MM.1S (cell line): ENCODE results near the gene FCHSD1.

Experiments
- DNase-seq: peaks from one replicate; pipeline ENCODE4 v3.0.0-alpha.2; 2015
- H2AFZ ChIP-seq: fragments of 300-600 bp; sonication (generic); 2 replicates; pipeline ENCODE4 v1.6.0; 2016; ENCODE audit warnings: antibody characterized with exemption, low read length
- H3F3A ChIP-seq: fragments of 300-600 bp; sonication (generic); 2 replicates; pipeline ENCODE4 v1.6.1; 2016; ENCODE audit warnings: mild to moderate bottlenecking, antibody characterized with exemption, low read length, moderate library complexity, mixed read lengths; ENCODE audit not compliant: insufficient read depth
- H3K27ac ChIP-seq: fragments of 300-600 bp; sonication (generic); 2 replicates; pipeline ENCODE4 v1.5.1; 2016; ENCODE audit warnings: mild to moderate bottlenecking, low read length
- H3K27me3 ChIP-seq: fragments of 300-600 bp; sonication (generic); replicated peaks from 2 replicates; pipeline ENCODE4 v1.6.0; 2016; ENCODE audit warnings: low read length; ENCODE audit not compliant: insufficient read depth
- H3K36me3 ChIP-seq: fragments of 300-600 bp; sonication (generic); replicated peaks from 2 replicates; pipeline ENCODE4 v1.6.1; 2016; ENCODE audit warnings: mild to moderate bottlenecking, low read length, mixed read lengths; ENCODE audit not compliant: insufficient read depth
- H3K4me1 ChIP-seq: fragments of 300-600 bp; sonication (generic); 2 replicates; pipeline ENCODE4 v1.6.1; 2016; ENCODE audit warnings: low read length, mixed read lengths
- H3K4me2 ChIP-seq: fragments of 300-600 bp; sonication (generic); 2 replicates; pipeline ENCODE4 v1.6.0; 2016; ENCODE audit warnings: low read depth, low read length
- H3K4me3 ChIP-seq: fragments of 300-600 bp; sonication (generic); 2 replicates; pipeline ENCODE4 v1.5.1; 2016; ENCODE audit warnings: low read length, mixed read lengths
- H3K79me2 ChIP-seq: fragments of 300-600 bp; sonication (generic); 2 replicates; pipeline ENCODE4 v1.6.1; 2016; ENCODE audit warnings: mixed run types, low read length, mixed read lengths
- H3K9ac ChIP-seq: fragments of 300-600 bp; sonication (generic); 2 replicates; pipeline ENCODE4 v1.6.1; 2016; ENCODE audit warnings: low read length, mixed read lengths
- H3K9me2 ChIP-seq: fragments of 300-600 bp; sonication (generic); replicated peaks from 2 replicates; pipeline ENCODE4 v1.6.1; 2016; ENCODE audit warnings: mild to moderate bottlenecking, low read length, mixed read lengths; ENCODE audit not compliant: insufficient read depth
- H3K9me3 ChIP-seq: fragments of 300-600 bp; sonication (generic); replicated peaks from 2 replicates; pipeline ENCODE4 v1.6.1; 2016; ENCODE audit warnings: mild to moderate bottlenecking, low read length, mixed read lengths; ENCODE audit not compliant: insufficient read depth
- H4K20me1 ChIP-seq: fragments of 300-600 bp; sonication (generic); 2 replicates; pipeline ENCODE4 v1.6.1; 2016; ENCODE audit warnings: mild to moderate bottlenecking, low read length, moderate library complexity, mixed read lengths; ENCODE audit not compliant: insufficient read depth
- EZH2 ChIP-seq: fragments of 300-600 bp; sonication (generic); optimal IDR thresholded peaks from 2 replicates; pipeline ENCODE3; 2017; ENCODE audit warnings: low read depth, mild to moderate bottlenecking, antibody characterized with exemption, low read length, mixed read lengths
- EZH2phosphoT487 ChIP-seq: fragments of 300-600 bp; sonication (generic); IDR thresholded peaks from 2 replicates; pipeline ENCODE4 v1.6.1; 2018; ENCODE audit warnings: antibody characterized with exemption, low read length
- TF ChIP-seq, protein P1 (sequence below): fragments of 300-600 bp; sonication (generic); IDR thresholded peaks from 2 replicates; pipeline ENCODE4 v1.5.1; 2016; ENCODE audit warnings: antibody characterized with exemption, low read length, mixed read lengths

The FCHSD1 gene

DNA sequence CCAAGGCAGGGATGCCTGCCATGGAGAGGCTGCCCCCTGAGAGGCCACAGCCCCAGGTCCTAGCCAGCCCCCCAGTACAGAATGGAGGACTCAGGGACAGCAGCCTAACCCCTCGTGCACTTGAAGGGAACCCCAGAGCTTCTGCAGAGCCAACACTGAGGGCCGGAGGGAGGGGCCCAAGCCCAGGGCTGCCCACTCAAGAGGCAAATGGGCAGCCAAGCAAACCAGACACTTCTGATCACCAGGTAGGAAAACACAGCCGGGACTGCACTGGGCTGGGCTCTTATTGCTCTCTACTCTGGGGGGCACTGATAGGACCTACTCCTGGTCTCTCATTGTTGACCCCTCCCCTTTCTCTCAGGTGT lies 11.2 kb downstream of the FCHSD1 start:
- no peaks in the 10 kb centered on the region for H3K9me3 ChIP-seq
- H3F3A ChIP-seq = peaks cover 16% of the 10 kb centered on the region; the same call in 1 of the 2 replicates
- no peak overlapping the region for H3K4me2 ChIP-seq
- no peak overlapping the region for H3K9ac ChIP-seq
- no peak for DNase-seq
- no peaks in the 10 kb centered on the region for H3K36me3 ChIP-seq
- no peaks in the 10 kb centered on the region for H3K9me2 ChIP-seq
- peaks cover 15% of the 10 kb centered on the region for H3K79me2 ChIP-seq
- H3K4me1 ChIP-seq = peaks cover 12% of the 10 kb centered on the region
- 0 out of 2 replicates have a peak, but pooled peaks cover 4% of the 10 kb centered on the region for H4K20me1 ChIP-seq
- TF ChIP-seq EZH2 = no peak
- TF ChIP-seq, protein P1, sequence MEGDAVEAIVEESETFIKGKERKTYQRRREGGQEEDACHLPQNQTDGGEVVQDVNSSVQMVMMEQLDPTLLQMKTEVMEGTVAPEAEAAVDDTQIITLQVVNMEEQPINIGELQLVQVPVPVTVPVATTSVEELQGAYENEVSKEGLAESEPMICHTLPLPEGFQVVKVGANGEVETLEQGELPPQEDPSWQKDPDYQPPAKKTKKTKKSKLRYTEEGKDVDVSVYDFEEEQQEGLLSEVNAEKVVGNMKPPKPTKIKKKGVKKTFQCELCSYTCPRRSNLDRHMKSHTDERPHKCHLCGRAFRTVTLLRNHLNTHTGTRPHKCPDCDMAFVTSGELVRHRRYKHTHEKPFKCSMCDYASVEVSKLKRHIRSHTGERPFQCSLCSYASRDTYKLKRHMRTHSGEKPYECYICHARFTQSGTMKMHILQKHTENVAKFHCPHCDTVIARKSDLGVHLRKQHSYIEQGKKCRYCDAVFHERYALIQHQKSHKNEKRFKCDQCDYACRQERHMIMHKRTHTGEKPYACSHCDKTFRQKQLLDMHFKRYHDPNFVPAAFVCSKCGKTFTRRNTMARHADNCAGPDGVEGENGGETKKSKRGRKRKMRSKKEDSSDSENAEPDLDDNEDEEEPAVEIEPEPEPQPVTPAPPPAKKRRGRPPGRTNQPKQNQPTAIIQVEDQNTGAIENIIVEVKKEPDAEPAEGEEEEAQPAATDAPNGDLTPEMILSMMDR = no peak
- TF ChIP-seq EZH2phosphoT487 = no peak
- H3K27me3 ChIP-seq = no peaks in the 10 kb centered on the region
- H2AFZ ChIP-seq = no peak overlapping the region
- H3K4me3 ChIP-seq = no peak overlapping the region
- no peak overlapping the region for H3K27ac ChIP-seq

DNA sequence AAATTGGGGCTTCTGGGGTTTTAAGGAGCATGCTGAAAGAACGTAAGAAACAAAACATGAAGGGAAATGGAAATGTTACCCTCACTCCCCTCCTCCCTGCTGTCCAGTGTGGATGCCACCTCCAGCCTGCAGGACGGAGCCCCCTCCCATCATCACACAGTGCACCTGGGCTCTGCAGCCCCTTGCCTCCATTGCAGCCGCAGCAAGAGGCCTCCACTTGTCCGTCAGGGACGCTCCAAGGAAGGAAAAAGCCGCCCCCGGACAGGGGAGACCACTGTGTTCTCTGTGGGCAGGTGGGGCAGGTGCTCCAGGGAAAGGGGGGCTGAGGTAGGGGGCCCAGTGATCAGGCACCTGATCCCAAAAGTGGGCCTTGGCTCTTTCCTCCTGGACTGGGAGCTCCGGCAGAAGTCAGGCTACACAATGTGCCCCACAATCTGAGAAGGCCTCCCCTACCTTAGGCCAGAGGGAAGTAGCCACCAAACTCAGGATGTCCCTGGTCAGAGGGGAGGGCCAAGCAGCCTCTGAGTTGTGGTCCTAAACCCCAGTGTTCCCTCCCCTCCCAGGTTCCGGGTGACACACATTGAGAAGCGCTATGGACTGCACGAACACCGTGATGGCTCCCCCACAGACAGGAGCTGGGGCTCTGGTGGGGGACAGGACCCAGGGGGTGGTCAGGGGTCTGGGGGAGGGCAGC lies 11.7 kb downstream of the FCHSD1 start:
- no peak overlapping the region for H3K4me2 ChIP-seq
- H3K36me3 ChIP-seq = no peaks in the 10 kb centered on the region
- H3K79me2 ChIP-seq = peaks cover 21% of the 10 kb centered on the region
- 0 out of 2 replicates have a peak, but pooled peaks cover 4% of the 10 kb centered on the region for H4K20me1 ChIP-seq
- H3K4me1 ChIP-seq = peaks cover 15% of the 10 kb centered on the region
- no peaks in the 10 kb centered on the region for H3K9me2 ChIP-seq
- TF ChIP-seq EZH2phosphoT487 (no peak), EZH2 (no peak)
- TF ChIP-seq, protein P1 = no peak
- no peak overlapping the region for H3K9ac ChIP-seq
- H3F3A ChIP-seq = peaks cover 16% of the 10 kb centered on the region; the same call in 1 of the 2 replicates
- H2AFZ ChIP-seq = no peak overlapping the region
- H3K27me3 ChIP-seq = no peaks in the 10 kb centered on the region
- H3K9me3 ChIP-seq = no peaks in the 10 kb centered on the region
- H3K4me3 ChIP-seq = no peak overlapping the region
- no peak overlapping the region for H3K27ac ChIP-seq
- no peak for DNase-seq

DNA sequence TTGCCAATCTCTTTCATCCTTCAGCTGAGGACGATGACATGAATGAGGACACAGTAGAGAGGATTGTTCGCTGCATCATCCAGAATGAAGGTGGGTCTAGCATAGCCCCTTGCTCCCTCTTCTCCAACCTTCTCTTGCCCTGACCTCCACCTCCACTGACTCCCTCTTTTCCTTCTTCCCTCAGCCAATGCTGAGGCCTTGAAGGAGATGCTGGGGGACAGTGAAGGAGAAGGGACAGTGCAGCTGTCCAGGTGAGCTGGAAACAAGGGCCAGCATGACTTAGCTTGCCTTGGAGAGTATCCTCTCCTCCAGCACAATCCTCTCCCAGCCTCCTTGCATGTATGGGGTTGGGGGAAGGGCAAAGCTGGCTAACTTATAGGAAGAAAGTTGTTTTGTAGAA lies 12.4 kb downstream of the FCHSD1 start:
- no peak for DNase-seq
- Histone ChIP-seq H3K9ac (no peak overlapping the region), H3K4me2 (no peak overlapping the region), H3F3A (peaks cover 16% of the 10 kb centered on the region; the same call in 1 of the 2 replicates), H3K4me1 (peaks cover 16% of the 10 kb centered on the region), H3K79me2 (peaks cover 28% of the 10 kb centered on the region), H3K9me3 (no peaks in the 10 kb centered on the region), H3K27ac (no peak overlapping the region), H3K36me3 (no peaks in the 10 kb centered on the region), H3K4me3 (no peak overlapping the region), H2AFZ (no peak overlapping the region), H3K27me3 (no peaks in the 10 kb centered on the region), H4K20me1 (0 out of 2 replicates have a peak, but pooled peaks cover 4% of the 10 kb centered on the region), H3K9me2 (no peaks in the 10 kb centered on the region)
- TF ChIP-seq, protein P1 = no peak
- no peak for TF ChIP-seq EZH2phosphoT487
- TF ChIP-seq EZH2 = no peak
